Cardiac muscle cell (in vitro differentiated cells and primary cell): ENCODE data around the gene SYNC. TPM values are rescaled to one million over a fixed set of nuclear protein-coding genes. Genes with fewer than 3 reads are reported as not detected.

Experiments used
- DNase-seq, 2 donors: peaks; one replicate each; pipeline versions ENCODE4 v3.0.0 to v3.0.0-alpha.2; 2010 to 2017; ENCODE audit warnings: low read depth in 1 of 2, low spot score in 1 of 2
- H3K27ac ChIP-seq: fragments of 200-600 bp; sonication (generic); 2 replicates; pipeline ENCODE4 v1.5.1; 2016
- H3K27me3 ChIP-seq: fragments of 200-600 bp; sonication (generic); 2 replicates; pipeline ENCODE4 v1.6.0; 2016; ENCODE audit warnings: control low read depth
- H3K36me3 ChIP-seq: fragments of 200-600 bp; sonication (generic); 2 replicates; pipeline ENCODE4 v1.5.1; 2016; ENCODE audit warnings: control low read depth
- H3K4me1 ChIP-seq: fragments of 200-600 bp; sonication (generic); 2 replicates; pipeline ENCODE4 v1.8.1; 2017; ENCODE audit warnings: low read depth, mild to moderate bottlenecking, mixed run types
- H3K4me3 ChIP-seq: fragments of 200-600 bp; sonication (generic); 2 replicates; pipeline ENCODE4 v1.5.1; 2016; ENCODE audit warnings: mild to moderate bottlenecking
- H3K9me3 ChIP-seq: fragments of 200-600 bp; sonication (generic); 2 replicates; pipeline ENCODE4 v1.5.1; 2017; ENCODE audit warnings: low read depth, mild to moderate bottlenecking, control low read depth
- polyA plus RNA-seq: library from polyadenylated mRNA; unstranded; fragments of >200 nt; fragmentation: Nextera tagmentation; extraction: Ambion mirVana; gene quantifications from 2 replicates; pipeline ENCODE4 v1.2.1, GENCODE V29; 2016
- total RNA-seq: library from RNA; depleted of rRNA; stranded (reverse); fragments of >200 nt; gene quantifications from 2 replicates; pipeline ENCODE4 v1.2.3, GENCODE V29; 2016
- TF ChIP-seq, protein P1 (sequence below): IDR thresholded peaks from 2 replicates; pipeline ENCODE4 v1.5.1; 2012; ENCODE audit warnings: low read depth, mild to moderate bottlenecking, low read length

Gene SYNC
- total and polyA plus RNA-seq, 2 experiments from 2014 or later: 1.2 to 4.5 TPM

GRCh38 chr1:32696041-32696440 lies 6.5 kb downstream of the SYNC start:
- no peaks in the 10 kb centered on the region for H3K27me3 ChIP-seq
- no peaks in the 10 kb centered on the region for H3K9me3 ChIP-seq
- H3K27ac ChIP-seq: no peak overlapping the region
- no peaks in the 10 kb centered on the region for H3K4me1 ChIP-seq
- TF ChIP-seq, protein P1, sequence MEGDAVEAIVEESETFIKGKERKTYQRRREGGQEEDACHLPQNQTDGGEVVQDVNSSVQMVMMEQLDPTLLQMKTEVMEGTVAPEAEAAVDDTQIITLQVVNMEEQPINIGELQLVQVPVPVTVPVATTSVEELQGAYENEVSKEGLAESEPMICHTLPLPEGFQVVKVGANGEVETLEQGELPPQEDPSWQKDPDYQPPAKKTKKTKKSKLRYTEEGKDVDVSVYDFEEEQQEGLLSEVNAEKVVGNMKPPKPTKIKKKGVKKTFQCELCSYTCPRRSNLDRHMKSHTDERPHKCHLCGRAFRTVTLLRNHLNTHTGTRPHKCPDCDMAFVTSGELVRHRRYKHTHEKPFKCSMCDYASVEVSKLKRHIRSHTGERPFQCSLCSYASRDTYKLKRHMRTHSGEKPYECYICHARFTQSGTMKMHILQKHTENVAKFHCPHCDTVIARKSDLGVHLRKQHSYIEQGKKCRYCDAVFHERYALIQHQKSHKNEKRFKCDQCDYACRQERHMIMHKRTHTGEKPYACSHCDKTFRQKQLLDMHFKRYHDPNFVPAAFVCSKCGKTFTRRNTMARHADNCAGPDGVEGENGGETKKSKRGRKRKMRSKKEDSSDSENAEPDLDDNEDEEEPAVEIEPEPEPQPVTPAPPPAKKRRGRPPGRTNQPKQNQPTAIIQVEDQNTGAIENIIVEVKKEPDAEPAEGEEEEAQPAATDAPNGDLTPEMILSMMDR: no peak
- no peak overlapping the region for H3K4me3 ChIP-seq
- H3K36me3 ChIP-seq: no peaks in the 10 kb centered on the region
- no peak for DNase-seq

DNA sequence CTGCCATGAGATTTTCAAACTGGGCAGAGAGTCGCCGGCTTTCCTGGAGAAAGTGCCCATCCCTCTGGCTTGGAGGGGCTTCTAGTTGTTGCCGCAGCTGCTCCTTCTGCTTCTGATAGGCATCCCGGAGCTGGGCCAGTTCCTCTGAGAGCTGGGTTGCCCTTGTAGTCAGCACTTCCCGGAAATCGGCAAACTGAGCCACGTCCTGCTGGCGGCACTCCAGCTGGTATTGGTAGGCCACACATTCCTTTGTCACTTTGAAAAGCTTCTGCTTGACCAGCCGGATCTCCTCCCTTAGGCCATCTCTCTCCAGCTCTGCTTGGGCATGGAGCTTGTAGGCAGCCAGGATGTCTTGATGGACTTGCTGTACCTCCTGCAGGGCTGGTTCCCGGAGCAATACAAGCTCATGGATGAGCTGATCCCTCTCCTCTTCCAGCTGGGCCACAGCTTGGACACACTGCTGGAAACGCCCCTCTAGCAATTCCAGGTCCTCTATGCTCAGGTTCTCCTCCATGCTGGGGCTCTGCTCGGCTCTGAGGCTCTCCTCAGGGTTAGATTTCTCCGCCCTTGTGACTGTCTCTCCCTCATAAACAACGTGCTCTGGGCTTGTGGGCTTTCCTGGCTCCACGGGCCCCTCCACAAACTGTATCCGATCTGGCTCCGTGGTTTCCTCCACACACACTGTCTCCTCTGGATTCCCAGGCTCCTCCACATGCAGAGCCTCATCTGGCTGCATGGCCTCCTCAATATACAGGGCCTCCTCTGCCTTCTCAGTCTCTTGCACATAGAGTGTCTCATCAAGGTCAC lies 7.3 kb downstream of the SYNC start:
- H3K27ac ChIP-seq: no peak overlapping the region
- H3K36me3 ChIP-seq: no peaks in the 10 kb centered on the region
- no peak overlapping the region for H3K4me3 ChIP-seq
- no peaks in the 10 kb centered on the region for H3K4me1 ChIP-seq
- peak in 1 of 2 donors; percentile 86 for DNase-seq
- H3K27me3 ChIP-seq: no peaks in the 10 kb centered on the region
- H3K9me3 ChIP-seq: no peaks in the 10 kb centered on the region
- TF ChIP-seq, protein P1: no peak

- TF ChIP-seq, protein P1: no peak
- Histone ChIP-seq H3K4me1 (no peaks in the 10 kb centered on the region), H3K9me3 (no peaks in the 10 kb centered on the region), H3K27me3 (no peaks in the 10 kb centered on the region), H3K36me3 (no peaks in the 10 kb centered on the region), H3K27ac (no peak overlapping the region), H3K4me3 (no peak overlapping the region)
- no peak for DNase-seq
These were observed 9.0 kb downstream of the SYNC start for GRCh38 chr1:32693455-32694174.

- Histone ChIP-seq H3K9me3 (no peaks in the 10 kb centered on the region), H3K27ac (peak overlapping the region; percentile 14), H3K4me1 (no peaks in the 10 kb centered on the region), H3K27me3 (no peaks in the 10 kb centered on the region), H3K36me3 (peaks cover 25% of the 10 kb centered on the region), H3K4me3 (no peak overlapping the region)
- TF ChIP-seq, protein P1: no peak
- DNase-seq: no peak
These were observed 16.2 kb downstream of the SYNC start for GRCh38 chr1:32686387-32686786.

- Histone ChIP-seq H3K4me1 (no peaks in the 10 kb centered on the region), H3K4me3 (no peak overlapping the region), H3K9me3 (no peaks in the 10 kb centered on the region), H3K27me3 (no peaks in the 10 kb centered on the region), H3K36me3 (peaks cover 33% of the 10 kb centered on the region), H3K27ac (peak overlapping the region; percentile 14)
- TF ChIP-seq, protein P1: no peak
- DNase-seq: no peak
These were observed 17.1 kb downstream of the SYNC start for GRCh38 chr1:32685498-32685897.
